Osteoblast (primary cell): ENCODE results near the gene OPN5. TPM values are rescaled to one million over a fixed set of nuclear protein-coding genes. Genes with fewer than 3 reads are reported as not detected.

Source experiments
- DNase-seq: peaks from one replicate; pipeline ENCODE4 v3.0.0; 2011; ENCODE audit warnings: low spot score, mixed read lengths; ENCODE audit not compliant: insufficient read length; ENCODE audit errors: missing footprints
- H2AFZ ChIP-seq: 2 replicates; pipeline ENCODE4 v1.6.0; 2011; ENCODE audit warnings: mild to moderate bottlenecking, low read length
- H3K27ac ChIP-seq: 2 replicates; pipeline ENCODE4 v1.5.1; 2011; ENCODE audit warnings: mild to moderate bottlenecking, low read depth, low read length, moderate library complexity
- H3K27me3 ChIP-seq: 2 replicates; pipeline ENCODE4 v1.6.0; 2012; ENCODE audit warnings: mild to moderate bottlenecking, control low read depth, inconsistent platforms, low read length, moderate library complexity; ENCODE audit not compliant: insufficient read depth
- H3K36me3 ChIP-seq: 2 replicates; pipeline ENCODE4 v1.5.1; 2011; ENCODE audit warnings: mild to moderate bottlenecking, low read length, control low read depth, moderate library complexity; ENCODE audit not compliant: insufficient read depth
- H3K4me1 ChIP-seq: 2 replicates; pipeline ENCODE4 v1.5.1; 2011; ENCODE audit warnings: mild to moderate bottlenecking, low read length, control low read depth, moderate library complexity; ENCODE audit not compliant: insufficient read depth
- H3K4me2 ChIP-seq: 2 replicates; pipeline ENCODE4 v1.6.0; 2011; ENCODE audit warnings: mild to moderate bottlenecking, low read length; ENCODE audit not compliant: insufficient read depth
- H3K4me3 ChIP-seq: fragments of 200-600 bp; sonication (generic); 3 replicates; pipeline ENCODE4 v1.5.1; 2012; ENCODE audit warnings: mild to moderate bottlenecking, low read length, inconsistent platforms; ENCODE audit not compliant: insufficient read depth
- H3K79me2 ChIP-seq: 2 replicates; pipeline ENCODE4 v1.6.0; 2012; ENCODE audit warnings: mild to moderate bottlenecking, low read length, control low read depth, inconsistent platforms; ENCODE audit not compliant: insufficient read depth
- H3K9me3 ChIP-seq: 2 replicates; pipeline ENCODE4 v1.5.1; 2011; ENCODE audit warnings: low read depth, low read length, control low read depth
- H4K20me1 ChIP-seq: 2 replicates; pipeline ENCODE4 v1.6.0; 2012; ENCODE audit warnings: mild to moderate bottlenecking, low read length, control low read depth; ENCODE audit not compliant: insufficient read depth
- total RNA-seq: library from RNA; depleted of rRNA; stranded (reverse); fragments of >200 nt; gene quantifications from 2 replicates; pipeline ENCODE4 v1.2.3, GENCODE V29; 2012
- TF ChIP-seq, protein P1 (sequence below): IDR thresholded peaks from 2 replicates; pipeline ENCODE4 v1.5.1; 2011; ENCODE audit warnings: mild to moderate bottlenecking, low read depth, low read length, moderate library complexity; ENCODE audit errors: extremely low read depth

The OPN5 gene
- total RNA-seq, 1 donor, result under 0.01 TPM

- DNase-seq, result no peak
Observed at GRCh38 chr6:47773005-47773404, 8.8 kb upstream of the OPN5 start.

DNA sequence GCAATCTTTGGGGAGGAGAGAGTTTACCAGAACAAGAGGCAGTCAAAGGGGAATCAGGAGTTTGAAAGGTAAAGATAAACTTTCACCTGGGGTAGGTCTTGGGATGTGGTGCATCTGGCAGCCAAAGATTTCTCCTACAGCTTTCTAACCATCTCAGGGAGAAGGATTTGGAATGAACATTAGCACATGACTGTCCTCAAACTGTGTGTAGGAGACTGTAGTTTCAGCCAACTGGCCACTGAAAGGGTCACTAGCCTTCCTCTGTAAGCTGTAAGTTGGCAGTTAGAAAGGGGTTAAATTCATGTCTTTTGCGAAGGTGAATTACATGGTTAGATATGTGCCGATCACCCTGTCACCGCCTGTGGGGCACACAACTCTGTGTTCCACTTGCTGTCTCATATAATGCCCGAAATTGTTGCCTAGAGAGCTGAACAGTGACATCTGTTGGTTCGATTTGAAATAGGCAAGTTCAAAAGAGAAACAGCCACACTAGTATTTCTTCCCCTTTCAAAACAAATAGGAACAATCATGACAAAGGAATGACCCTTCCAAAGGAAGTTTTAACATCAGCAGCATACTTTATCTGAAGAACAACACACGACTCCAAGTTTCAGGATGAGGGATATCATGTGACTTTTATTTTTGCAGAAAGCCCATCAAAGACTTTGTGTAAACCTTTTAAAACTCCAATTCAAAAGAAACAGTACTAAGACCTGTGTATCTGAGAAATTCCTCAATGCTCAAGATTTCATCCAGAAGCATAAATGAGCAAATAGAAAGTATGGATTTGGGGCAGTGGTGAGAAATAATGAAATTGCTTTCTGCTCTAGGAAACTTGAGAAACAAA lies 1.1 kb upstream of the OPN5 start:
- H3K27me3 ChIP-seq, result peaks cover 3% of the 10 kb centered on the region
- no peaks in the 10 kb centered on the region for H4K20me1 ChIP-seq
- H2AFZ ChIP-seq, result peak overlapping the region; percentile 67
- no peaks in the 10 kb centered on the region for H3K36me3 ChIP-seq
- H3K4me2 ChIP-seq, result peak overlapping the region; percentile 74
- no peak overlapping the region for H3K27ac ChIP-seq
- DNase-seq, result peak; percentile 36
- TF ChIP-seq, protein P1, sequence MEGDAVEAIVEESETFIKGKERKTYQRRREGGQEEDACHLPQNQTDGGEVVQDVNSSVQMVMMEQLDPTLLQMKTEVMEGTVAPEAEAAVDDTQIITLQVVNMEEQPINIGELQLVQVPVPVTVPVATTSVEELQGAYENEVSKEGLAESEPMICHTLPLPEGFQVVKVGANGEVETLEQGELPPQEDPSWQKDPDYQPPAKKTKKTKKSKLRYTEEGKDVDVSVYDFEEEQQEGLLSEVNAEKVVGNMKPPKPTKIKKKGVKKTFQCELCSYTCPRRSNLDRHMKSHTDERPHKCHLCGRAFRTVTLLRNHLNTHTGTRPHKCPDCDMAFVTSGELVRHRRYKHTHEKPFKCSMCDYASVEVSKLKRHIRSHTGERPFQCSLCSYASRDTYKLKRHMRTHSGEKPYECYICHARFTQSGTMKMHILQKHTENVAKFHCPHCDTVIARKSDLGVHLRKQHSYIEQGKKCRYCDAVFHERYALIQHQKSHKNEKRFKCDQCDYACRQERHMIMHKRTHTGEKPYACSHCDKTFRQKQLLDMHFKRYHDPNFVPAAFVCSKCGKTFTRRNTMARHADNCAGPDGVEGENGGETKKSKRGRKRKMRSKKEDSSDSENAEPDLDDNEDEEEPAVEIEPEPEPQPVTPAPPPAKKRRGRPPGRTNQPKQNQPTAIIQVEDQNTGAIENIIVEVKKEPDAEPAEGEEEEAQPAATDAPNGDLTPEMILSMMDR, result peak; percentile 74
- H3K9me3 ChIP-seq, result no peaks in the 10 kb centered on the region
- H3K4me3 ChIP-seq, result peak overlapping the region; percentile 28
- H3K79me2 ChIP-seq, result no peaks in the 10 kb centered on the region
- H3K4me1 ChIP-seq, result peaks cover 2% of the 10 kb centered on the region

More at GRCh38 chr6:47773005-47773404, 8.8 kb upstream of the OPN5 start:
- TF ChIP-seq, protein P1, result no peak
- no peak overlapping the region for H3K4me2 ChIP-seq
- no peaks in the 10 kb centered on the region for H4K20me1 ChIP-seq
- no peaks in the 10 kb centered on the region for H3K27me3 ChIP-seq
- no peaks in the 10 kb centered on the region for H3K9me3 ChIP-seq
- no peaks in the 10 kb centered on the region for H3K4me1 ChIP-seq
- H3K4me3 ChIP-seq, result no peak overlapping the region
- no peaks in the 10 kb centered on the region for H3K79me2 ChIP-seq
- H3K36me3 ChIP-seq, result no peaks in the 10 kb centered on the region
- no peak overlapping the region for H2AFZ ChIP-seq
- no peak overlapping the region for H3K27ac ChIP-seq

- Histone ChIP-seq H3K79me2 (no peaks in the 10 kb centered on the region), H2AFZ (no peak overlapping the region), H4K20me1 (no peaks in the 10 kb centered on the region), H3K36me3 (no peaks in the 10 kb centered on the region), H3K27me3 (peaks cover 23% of the 10 kb centered on the region), H3K4me2 (no peak overlapping the region), H3K27ac (no peak overlapping the region), H3K9me3 (no peaks in the 10 kb centered on the region), H3K4me3 (no peak overlapping the region), H3K4me1 (peaks cover 9% of the 10 kb centered on the region)
- TF ChIP-seq, protein P1, result no peak
- DNase-seq, result no peak
Observed at GRCh38 chr6:47785182-47785581, 3.4 kb downstream of the OPN5 start.

GRCh38 chr6:47787620-47788497 lies 6.0 kb downstream of the OPN5 start:
- H3K27ac ChIP-seq, result no peak overlapping the region
- peak overlapping the region; percentile 51 for H3K4me3 ChIP-seq
- DNase-seq, result peak; percentile 75
- no peaks in the 10 kb centered on the region for H3K79me2 ChIP-seq
- H3K9me3 ChIP-seq, result no peaks in the 10 kb centered on the region
- TF ChIP-seq, protein P1, result peak; percentile 96
- peak overlapping the region; percentile 69 for H2AFZ ChIP-seq
- H3K27me3 ChIP-seq, result peaks cover 26% of the 10 kb centered on the region
- peaks cover 7% of the 10 kb centered on the region for H3K4me1 ChIP-seq
- peak overlapping the region; percentile 84 for H3K4me2 ChIP-seq
- H4K20me1 ChIP-seq, result no peaks in the 10 kb centered on the region
- no peaks in the 10 kb centered on the region for H3K36me3 ChIP-seq
